ENCODE measurements around the gene MPZL3. TPM values are rescaled to one million over a fixed set of nuclear protein-coding genes. Genes with fewer than 3 reads are reported as not detected.

MPZL3 gene
- polyA plus RNA-seq, 2 of the 4 experiments (the other 2 are of a cell fraction), result 0.34 to 1.0 TPM

GRCh38 chr11:118219244-118219643 lies 32.9 kb downstream of the MPZL3 start (continued):
- no peak for TF ChIP-seq HMGXB4 (CRISPR knock-in tag; IDR thresholded peaks at IDR 0.05; ENCODE audit: borderline replicate concordance)
- no peak for TF ChIP-seq CBX8 (IDR thresholded peaks at IDR 0.05)
- no peak for TF ChIP-seq FOXS1 (CRISPR knock-in tag; IDR thresholded peaks at IDR 0.05)

GRCh38 chr11:118217575-118217974 lies 34.6 kb downstream of the MPZL3 start:
- Histone ChIP-seq H3K9me3 (no peaks in the 10 kb centered on the region), H3K4me3 (no peak overlapping the region), H3K4me2 (no peak overlapping the region), H3K4me1 (no peaks in the 10 kb centered on the region), H3K27ac (no peak overlapping the region)
- ChIA-PET CTCF (interaction anchor here (0.7 kb wide), 1 partner anchor 19 kb away, joined by 3 read pairs; no protein-coding TSS in a partner anchor), POLR2A (no interaction called here)
- DNase-seq (ENCODE audit: low read depth in 1 of 2, low spot score in 1 of 2), result no peak
- no peak for ATAC-seq
- WGBS (ENCODE audit: missing lambda C conversion rate), result 49% methylated on average over 3 of the region's 3 CpGs
- TF ChIP-seq JUNB (IDR thresholded peaks at IDR 0.05), result no peak
- no peak for TF ChIP-seq FOSL2 (IDR thresholded peaks at IDR 0.05)
- no peak for TF ChIP-seq FOSL2 (CRISPR knock-in tag; IDR thresholded peaks at IDR 0.05)
- no peak for TF ChIP-seq RNF2 (IDR thresholded peaks at IDR 0.05; ENCODE audit: borderline replicate concordance, low read depth)
- TF ChIP-seq USF2 (IDR thresholded peaks at IDR 0.05), result no peak
- TF ChIP-seq ZC3H11A (IDR thresholded peaks at IDR 0.05), result no peak
- no peak for TF ChIP-seq REST (IDR thresholded peaks at IDR 0.05)
- no peak for FAIRE-seq

GRCh38 chr11:118216621-118217481 lies 35.3 kb downstream of the MPZL3 start:
- ChIA-PET CTCF (interaction anchor here (0.6 to 1.2 kb wide), 2 partner anchors 18 to 51 kb away, joined by 3 to 4 read pairs; no protein-coding TSS in a partner anchor), POLR2A (no interaction called here)
- no peak for FAIRE-seq
- no peak overlapping the region for H3K27ac ChIP-seq
- H3K9me3 ChIP-seq, result no peaks in the 10 kb centered on the region
- TF ChIP-seq POLR2AphosphoS2 (conservative IDR thresholded peaks at IDR 0.05; ENCODE audit: low read length) (no peak), PBX3 (IDR thresholded peaks at IDR 0.05) (no peak), KDM1A (IDR thresholded peaks at IDR 0.05; ENCODE audit: low read depth) (no peak), RAD21 (conservative IDR thresholded peaks at IDR 0.05 in 1 of 2, IDR thresholded peaks at IDR 0.05 in 1 of 2) (no peak), E2F6 (IDR thresholded peaks at IDR 0.05; ENCODE audit: borderline replicate concordance, low read depth) (no peak), CEBPB (IDR thresholded peaks at IDR 0.05) (no peak), ZNF302 (CRISPR knock-in tag; IDR thresholded peaks at IDR 0.05) (no peak), RNF2 (IDR thresholded peaks at IDR 0.05; ENCODE audit: borderline replicate concordance, low read depth) (no peak), RCOR1 (IDR thresholded peaks at IDR 0.05; ENCODE audit: low read depth, low read length) (no peak), SMC3 (IDR thresholded peaks at IDR 0.05) (no peak), CBX8 (IDR thresholded peaks at IDR 0.05) (no peak), SREBF2 (IDR thresholded peaks at IDR 0.05) (no peak), HMGXB4 (CRISPR knock-in tag; IDR thresholded peaks at IDR 0.05; ENCODE audit: borderline replicate concordance) (no peak), RARB (CRISPR knock-in tag; IDR thresholded peaks at IDR 0.05) (no peak), TP53 (CRISPR knock-in tag; IDR thresholded peaks at IDR 0.05) (no peak), JUN (IDR thresholded peaks at IDR 0.05) (no peak)
- no peak overlapping the region for H3K4me3 ChIP-seq
- no peak for DNase-seq (ENCODE audit: low read depth in 1 of 2, low spot score in 1 of 2)
- H3K4me2 ChIP-seq, result no peak overlapping the region
- no peaks in the 10 kb centered on the region for H3K4me1 ChIP-seq
- ATAC-seq, result no peak
- 61% methylated on average over 11 of the region's 11 CpGs for WGBS (ENCODE audit: missing lambda C conversion rate)

Measured in A549 (cell line).